ENCODE measurements around the gene ZNF785.

Gene ZNF785

DNA sequence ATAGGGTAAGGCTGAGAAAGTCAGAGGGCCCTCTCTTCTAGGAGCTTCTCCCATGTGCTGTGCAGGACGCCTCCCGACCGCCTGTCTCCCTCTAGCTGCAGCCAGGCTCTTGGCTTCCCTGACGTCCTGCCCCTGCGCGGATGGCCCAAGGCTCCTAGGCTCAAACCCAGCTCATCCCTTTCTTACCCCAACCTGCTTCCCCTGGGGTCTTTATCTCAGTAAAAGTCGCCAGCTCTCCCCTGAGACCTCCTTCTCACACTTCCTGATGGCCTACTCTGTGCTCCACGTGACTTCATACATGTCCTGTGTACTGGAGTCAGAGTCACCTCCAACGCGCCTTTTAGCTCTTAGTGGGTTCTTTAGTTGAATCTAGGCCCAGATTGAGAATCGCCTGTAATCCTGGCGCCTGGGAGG, 49.7 kb downstream of the ZNF785 start:
- TF ChIP-seq, protein P1, sequence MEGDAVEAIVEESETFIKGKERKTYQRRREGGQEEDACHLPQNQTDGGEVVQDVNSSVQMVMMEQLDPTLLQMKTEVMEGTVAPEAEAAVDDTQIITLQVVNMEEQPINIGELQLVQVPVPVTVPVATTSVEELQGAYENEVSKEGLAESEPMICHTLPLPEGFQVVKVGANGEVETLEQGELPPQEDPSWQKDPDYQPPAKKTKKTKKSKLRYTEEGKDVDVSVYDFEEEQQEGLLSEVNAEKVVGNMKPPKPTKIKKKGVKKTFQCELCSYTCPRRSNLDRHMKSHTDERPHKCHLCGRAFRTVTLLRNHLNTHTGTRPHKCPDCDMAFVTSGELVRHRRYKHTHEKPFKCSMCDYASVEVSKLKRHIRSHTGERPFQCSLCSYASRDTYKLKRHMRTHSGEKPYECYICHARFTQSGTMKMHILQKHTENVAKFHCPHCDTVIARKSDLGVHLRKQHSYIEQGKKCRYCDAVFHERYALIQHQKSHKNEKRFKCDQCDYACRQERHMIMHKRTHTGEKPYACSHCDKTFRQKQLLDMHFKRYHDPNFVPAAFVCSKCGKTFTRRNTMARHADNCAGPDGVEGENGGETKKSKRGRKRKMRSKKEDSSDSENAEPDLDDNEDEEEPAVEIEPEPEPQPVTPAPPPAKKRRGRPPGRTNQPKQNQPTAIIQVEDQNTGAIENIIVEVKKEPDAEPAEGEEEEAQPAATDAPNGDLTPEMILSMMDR (conservative IDR thresholded peaks at IDR 0.05; ENCODE audit: low read length) = peak; percentile 76
- peak overlapping the region; percentile 76 for H3K4me3 ChIP-seq (ENCODE audit: low read length)
- peak; percentile 76 for DNase-seq (ENCODE audit: low read depth)

DNA sequence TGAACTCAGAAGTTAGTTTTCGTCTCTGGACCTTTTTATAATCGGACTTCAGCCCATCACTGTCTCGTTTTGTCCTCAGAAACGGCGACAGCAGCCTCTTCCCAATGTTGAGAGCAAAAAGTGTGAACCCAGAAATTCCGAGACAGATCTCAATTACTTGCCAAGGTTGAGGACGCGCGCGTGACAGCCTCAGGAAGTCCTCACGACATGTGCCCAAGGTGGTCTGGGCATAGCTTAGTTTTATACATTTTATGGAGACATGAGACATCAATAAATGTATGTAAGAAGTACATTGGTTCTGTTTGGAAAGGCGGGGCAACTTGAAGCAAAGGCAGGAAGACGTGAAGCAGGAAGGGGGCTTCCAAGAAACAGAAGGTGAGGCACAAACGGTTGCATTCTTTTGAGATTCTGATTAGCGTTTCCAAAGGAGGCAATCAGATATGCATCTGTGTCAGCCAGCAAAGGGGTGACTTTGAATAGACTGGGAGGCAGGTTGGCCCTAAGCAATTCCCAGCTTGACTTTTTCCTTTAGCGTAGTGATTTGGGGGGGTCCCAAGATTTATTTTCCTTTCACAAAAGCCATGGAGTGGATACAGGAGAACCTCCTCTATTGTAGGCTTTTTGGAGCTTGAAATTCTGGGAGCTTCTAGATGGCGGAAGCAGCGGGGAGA, 50.3 kb downstream of the ZNF785 start:
- peak overlapping the region; percentile 76 for H3K4me3 ChIP-seq (ENCODE audit: low read length)
- TF ChIP-seq, protein P1 (conservative IDR thresholded peaks at IDR 0.05; ENCODE audit: low read length) = no peak

DNA sequence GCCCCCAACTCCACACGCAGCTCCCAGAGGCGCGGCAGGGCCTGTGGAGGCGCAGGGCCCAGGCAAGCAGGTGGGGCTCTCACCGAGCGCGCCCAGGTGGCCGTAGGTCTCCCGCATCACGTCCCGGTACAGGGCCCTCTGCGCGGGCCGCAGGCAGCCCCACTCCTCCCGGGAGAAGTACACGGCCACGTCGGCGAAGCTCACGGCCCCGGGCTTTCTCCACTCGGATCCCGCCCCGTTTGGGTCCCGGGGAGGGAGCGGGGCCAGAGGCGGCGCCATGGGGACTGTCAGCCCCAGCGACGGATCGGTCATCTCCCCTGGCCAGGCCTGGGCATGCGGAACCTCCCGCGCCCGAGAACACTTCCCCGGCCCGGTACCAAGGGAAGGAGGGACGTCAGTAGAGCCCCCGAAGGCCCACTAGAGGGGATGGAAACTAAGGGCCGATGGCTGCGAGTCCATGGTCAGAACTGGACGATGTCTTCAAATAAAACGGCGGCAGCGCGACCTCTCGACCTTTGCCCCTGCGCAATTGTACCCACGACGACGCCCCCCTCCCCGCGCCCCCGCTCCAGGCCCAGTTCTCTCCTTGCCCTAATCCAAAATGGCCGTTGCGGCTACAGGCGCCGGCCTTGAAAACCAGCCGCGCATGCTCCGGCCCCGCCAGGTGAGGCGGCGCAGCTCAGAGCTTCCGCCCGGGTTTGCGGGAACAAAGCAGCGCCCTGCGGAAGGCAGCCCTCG, 51.0 kb downstream of the ZNF785 start, which contains the start of gene ZNF747:
ZNF747 (minus strand) TSS at position 491 of the 738 bp plus-strand sequence; CDS start at position 312, 179 bp downstream.
- TF ChIP-seq, protein P1 (conservative IDR thresholded peaks at IDR 0.05; ENCODE audit: low read length) = no peak
- peak; percentile 77 for DNase-seq (ENCODE audit: low read depth)
- peak within 1 kb of the TSS; percentile 76 for H3K4me3 ChIP-seq (ENCODE audit: low read length)

More for the DNA sequence above, 50.3 kb downstream of the ZNF785 start:
- DNase-seq (ENCODE audit: low read depth) = no peak

DNA sequence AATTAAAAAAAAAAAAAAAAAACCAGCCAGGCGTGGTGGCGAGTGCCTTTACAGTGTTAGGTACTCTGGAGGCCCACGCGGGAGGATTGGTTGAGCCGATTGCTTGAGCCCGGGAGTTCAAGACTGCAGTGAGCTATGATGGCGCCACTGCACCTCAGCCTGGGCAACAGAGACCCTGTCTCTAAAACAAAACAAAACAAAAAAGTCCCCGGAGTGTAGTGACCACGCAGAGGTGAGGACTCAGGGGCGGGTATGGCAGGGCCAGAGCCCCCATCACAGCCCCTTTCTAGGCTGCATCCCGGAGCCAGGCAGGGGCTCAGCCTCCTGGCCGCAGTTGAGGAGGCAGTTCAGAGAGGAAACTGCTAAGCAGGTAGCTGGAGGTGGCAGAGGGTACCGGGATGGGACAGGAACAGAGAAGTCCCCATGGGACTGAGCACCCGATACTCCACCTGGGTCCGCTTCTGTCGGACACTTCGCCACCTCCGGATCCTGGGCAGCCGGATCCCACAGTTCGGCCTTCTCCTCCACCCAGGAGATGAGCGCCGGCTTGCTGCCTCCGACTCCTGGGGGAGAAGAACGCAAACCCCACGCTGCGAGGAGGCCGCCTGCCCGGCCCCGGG, 51.6 kb downstream of the ZNF785 start:
- peak; percentile 12 for DNase-seq (ENCODE audit: low read depth)
- peak overlapping the region; percentile 76 for H3K4me3 ChIP-seq (ENCODE audit: low read length)
- TF ChIP-seq, protein P1 (conservative IDR thresholded peaks at IDR 0.05; ENCODE audit: low read length) = no peak

DNA sequence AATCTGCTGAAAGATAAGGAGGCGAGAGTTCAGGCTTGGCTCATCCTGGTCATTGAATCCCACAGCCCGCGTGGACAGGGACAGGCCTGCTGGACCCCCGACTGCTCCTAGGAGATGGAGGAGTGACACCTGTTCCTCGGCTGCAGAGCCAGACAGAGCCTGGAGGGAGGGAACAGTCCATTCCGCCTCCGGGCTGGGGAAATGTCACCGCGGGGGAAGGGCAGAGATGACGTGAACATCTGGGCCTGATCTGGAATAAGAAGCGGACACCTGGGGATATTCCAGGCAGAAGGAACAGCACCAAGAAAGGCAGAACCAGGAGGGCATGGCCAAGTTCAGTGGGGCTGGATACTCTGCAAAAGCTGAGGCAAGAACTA, 52.4 kb downstream of the ZNF785 start:
- DNase-seq (ENCODE audit: low read depth) = no peak
- no peak overlapping the region; the same call in 1 of the 2 replicates for H3K4me3 ChIP-seq (ENCODE audit: low read length)
- TF ChIP-seq, protein P1 (conservative IDR thresholded peaks at IDR 0.05; ENCODE audit: low read length) = no peak

DNA sequence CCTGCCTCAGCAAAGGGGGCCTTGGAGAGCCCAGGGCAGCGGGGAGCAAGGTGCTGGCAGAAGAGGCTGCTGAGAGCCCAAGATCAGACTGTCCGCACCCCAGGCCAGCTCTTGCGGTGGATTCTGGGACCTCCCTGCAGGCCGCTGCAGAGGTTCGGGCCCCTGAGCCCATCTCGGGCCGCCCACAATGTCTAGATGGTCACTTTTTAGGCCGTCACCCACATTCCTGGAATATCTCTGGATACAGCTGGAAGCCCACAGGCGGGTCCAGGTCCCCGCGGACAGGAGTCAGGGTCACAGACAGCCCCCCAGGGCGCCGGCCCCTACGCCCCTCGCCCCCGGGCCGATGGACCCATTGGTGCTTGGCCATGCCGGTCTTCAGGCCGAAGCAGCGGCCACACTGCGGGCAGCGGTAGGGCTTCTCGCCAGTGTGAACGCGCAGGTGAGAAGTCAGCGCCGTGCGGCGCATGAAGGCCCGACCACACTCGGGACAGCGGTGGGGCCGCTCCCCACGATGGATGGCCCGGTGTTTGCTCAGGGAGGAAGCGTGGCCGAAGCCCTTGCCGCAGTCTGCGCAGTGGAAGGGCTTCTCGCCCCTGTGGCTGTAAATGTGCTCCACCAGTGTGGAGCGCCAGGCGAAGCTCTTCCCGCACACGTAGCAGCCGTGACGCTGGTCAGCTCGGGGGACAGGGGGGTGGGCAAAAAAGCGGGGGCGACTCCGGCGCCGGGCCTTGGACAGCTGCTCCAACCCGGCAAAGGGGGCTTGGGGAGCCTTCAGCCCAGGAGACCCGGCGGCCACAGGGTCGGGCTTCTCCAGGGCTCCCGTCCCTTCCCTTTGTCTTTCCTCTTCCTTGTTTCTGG, 53.0 kb downstream of the ZNF785 start:
- DNase-seq (ENCODE audit: low read depth) = no peak
- H3K4me3 ChIP-seq (ENCODE audit: low read length) = no peak overlapping the region
- TF ChIP-seq, protein P1 (conservative IDR thresholded peaks at IDR 0.05; ENCODE audit: low read length) = no peak

Data from AG10803 (cell line).